GM18907 (cell line): Measurements from ENCODE around the gene VSIG8.

Experiments used
- ATAC-seq: cut with Tn5 transposase; IDR thresholded peaks from one replicate; pipeline ENCODE4 v1.9.1; 2021; ENCODE audit warnings: mild to moderate bottlenecking, moderate library complexity; ENCODE audit not compliant: unreplicated experiment

VSIG8 gene

DNA sequence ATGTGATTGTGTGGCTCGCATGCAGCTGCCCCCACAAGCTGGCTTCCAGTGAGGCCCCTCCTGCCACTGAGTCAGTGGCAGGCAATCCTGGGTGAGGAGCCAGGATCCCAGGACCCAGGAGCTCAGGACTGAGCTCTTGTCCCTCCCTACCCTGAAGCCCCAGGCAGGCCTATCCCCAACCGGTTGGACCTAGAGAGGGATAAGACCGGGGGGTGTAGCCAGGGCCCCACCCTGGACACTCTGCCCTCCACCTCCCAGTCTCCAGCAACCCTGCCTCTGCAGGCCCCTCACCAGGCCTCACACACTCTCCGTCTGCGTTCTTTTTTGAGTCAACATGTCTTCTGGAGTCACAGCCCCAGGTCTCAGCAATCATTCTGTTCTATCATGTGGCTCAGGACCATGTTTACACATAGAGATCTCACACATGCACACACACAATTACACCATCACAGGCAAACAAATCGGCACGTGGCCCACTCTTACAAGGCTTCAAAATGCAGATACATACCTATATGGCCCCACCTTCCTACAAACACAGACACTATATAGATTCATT is 2.6 kb downstream of the VSIG8 start:
- ATAC-seq: no peak

DNA sequence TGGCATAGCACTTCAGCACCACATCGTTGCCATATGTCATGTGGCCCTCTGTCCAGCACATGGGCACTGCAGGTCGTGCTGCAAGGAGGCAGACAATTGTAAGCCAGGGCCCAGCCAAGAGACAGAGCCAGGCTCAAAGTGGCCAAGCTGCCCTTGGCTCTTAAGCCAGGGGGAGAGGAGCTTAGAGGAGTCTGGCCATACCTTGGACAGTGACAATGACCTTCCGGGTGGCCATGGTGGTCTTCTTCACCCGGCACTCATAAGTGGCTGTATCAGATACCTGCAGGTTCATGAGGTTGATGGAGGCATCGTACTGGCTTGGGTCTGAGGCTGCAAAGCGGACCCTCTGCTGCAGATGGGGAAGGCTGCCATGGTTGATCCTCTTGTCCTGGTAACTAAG is 4.6 kb downstream of the VSIG8 start:
- ATAC-seq: no peak

DNA sequence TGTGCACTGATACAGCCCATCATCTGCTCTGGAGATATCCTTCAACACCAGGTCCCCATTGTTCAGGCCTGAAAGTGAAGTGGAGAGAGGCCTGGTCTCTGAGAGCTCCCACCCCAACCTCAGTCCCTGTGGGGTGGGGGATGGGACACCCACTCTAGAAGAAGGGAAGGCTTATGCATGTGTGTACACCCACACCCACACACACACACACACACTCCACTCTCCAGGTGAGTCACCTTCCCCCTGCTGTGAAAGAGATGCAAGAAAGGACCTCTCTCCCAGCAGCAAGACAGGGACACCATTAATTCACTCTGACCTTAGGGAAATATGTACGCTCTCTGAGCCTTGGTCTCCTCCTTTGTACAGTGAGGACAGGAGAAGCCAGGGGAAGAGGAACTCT is 5.9 kb downstream of the VSIG8 start:
- no peak for ATAC-seq

DNA sequence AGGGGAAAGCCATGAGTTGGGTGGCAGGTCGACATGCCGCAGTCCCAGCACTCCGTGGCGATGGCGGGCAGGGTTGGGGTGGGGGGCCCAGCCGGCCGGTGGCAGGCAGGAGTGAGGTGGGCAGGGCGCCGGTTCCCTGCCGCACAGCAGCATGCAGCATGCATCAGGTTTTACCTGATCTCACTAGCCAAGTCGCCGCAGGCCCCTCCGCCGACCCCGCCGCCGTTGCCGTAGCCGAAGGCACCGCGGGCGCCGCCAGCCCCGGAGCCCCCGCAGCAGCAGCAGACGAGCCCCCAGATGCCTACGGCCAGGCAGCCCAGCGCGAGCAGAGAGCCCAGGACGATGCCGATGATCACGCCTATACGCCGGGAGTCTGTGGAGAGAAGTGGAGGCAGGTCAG is 6.7 kb downstream of the VSIG8 start:
- ATAC-seq: no peak

DNA sequence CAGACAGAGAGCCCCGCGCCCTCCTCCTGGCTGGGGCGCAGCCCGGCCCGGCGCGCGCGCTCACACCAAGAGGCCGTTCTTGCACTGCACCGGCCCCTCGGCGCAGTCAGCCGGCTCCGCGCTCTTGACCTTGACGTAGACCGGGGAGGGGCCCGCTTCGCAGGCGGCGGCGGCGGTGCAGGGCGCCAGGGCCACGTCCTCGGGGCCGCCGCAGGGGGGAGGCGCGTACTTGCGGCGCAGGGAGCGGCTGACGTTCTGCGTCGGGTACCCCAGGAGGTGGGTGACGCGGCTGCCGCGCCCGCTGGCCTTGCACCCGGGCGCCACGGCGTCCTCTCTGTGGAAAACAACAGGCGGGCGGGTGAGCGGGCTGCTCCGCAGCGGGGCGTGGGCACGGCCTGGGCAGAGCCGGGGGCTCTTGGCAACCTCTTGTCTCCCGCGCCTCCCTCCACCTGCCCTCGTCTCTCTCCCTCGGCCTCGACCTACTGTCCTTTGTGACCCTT is 7.7 kb downstream of the VSIG8 start:
- peak; percentile 80 for ATAC-seq

DNA sequence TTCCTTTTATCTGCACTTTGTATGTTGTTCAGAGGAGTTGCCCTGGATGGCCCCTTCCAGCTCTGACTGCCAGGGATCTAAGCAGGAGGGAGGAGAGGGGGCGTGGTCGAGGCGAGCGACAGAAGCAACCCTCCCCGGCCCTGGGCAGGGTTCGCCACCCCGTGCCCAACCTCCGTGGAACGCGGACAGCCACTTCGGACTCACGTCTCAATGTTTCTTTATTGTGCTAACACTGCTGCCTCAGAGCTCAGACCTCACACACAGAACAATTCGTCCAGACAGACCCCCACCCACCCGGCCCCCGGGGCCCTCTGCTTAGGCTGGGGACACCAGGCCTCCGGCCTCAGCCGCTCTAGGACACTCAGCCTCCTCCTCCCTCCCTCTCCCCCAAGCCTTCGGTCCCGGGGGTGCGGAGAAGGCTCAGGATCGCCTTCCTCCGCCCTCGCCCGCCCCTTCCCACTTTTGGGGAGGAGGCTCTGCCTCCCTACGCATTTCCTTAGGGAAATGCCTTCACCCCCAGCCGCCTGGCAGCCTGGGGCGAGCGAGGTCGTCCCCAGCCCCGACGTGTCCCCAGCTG is 8.3 kb downstream of the VSIG8 start:
- ATAC-seq: peak; percentile 5

DNA sequence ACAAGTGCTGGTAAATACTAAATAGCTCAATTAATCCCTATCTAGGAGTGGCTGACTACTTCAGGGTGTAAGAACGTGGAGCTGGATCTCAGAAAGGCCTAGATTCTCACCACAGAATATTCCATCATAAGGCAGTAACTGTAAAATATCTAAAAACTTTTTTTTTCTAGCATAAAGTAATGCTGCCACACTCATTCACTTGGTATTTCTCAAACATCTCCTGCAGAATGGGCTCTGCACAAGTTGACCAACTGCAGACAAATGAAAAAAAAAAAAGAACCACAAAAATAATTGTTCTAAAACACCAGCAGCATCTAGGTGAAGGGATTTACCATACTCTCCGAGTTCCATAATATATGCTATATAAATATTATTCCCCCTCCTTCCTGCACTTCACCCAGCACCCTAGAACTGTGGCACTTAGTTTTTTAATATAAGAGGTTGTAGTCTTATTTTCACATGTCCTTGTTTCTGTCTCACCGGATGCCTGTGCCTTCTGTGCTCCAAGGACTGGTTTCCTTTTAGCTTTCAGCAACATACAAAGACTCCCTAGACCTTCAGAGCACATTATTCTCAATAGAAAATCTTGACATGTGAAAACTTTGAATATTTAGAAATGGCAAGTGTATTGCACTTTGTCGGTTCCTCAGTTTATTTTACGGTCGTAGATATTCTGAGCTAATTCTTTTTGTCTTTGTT is 8.9 kb downstream of the VSIG8 start:
- ATAC-seq: no peak

DNA sequence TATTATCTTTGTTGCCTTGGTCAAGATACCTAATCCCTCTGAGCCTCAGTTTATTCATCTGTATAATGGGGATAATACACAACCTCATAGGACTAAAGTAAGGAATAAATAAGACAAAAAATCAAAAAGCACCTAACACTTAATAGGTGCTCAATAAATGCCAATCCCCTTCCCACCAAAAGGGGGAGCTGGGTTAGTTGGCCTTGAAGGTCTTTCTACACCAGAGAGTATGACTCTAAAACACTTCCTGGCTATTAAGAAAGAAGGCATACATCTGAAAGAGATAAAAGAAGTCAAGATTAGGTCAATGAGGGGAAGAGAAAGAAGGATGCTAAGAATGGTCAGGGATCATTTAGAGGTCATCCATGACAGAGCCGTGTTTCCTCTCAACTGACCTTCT is 11.1 kb downstream of the VSIG8 start:
- no peak for ATAC-seq

DNA sequence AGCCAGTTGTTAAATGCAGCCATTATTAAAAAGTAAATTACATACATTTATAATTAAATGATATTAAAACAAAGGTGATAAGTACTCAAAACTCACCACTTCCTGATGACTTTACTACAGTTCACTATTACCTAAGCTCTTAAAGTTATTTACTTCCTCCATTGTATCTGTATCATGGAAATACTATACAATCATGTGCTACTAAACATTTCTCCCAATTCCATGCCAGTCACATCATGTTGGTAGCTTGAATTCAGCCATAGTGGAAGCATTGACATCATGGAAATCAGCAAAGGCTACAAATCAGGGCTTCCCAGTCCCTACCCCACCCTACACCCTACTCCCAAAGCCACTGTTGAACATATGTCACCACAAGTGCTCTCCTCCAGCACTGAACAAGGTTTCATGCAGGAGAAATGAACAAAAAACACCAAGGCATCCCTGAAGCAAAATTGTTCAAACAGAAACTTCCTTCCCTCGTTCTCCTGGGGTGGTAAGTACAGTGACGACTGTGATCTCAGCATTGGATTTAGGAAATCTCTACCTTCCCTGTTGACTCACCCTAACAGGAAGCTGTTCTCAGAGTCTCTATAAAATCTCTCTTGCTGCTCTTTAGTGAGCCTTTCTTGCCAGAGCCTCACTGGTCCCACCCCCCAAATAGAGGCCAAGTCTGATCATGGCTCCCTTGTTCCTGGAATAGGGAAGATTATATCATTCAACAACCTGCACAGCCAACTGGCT is 12.7 kb downstream of the VSIG8 start:
- no peak for ATAC-seq

DNA sequence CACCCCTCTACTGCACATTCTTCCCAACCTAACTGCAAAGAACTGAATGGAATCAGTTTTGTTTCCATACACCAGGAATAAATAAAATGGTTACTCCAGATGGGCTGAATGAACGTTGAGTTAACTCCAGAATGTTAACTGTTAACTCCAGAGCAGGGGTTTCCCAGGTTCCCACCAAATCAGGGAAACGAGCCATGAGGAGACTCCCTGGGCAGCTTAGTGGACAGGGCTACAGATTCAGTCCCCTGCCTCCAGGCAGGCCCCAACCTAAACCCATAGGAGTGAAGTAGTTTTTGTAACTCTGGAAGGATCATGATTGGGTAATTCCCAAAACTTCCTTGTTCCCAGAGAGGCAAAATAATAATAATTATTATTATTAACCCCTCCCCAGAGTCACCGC is 14.1 kb downstream of the VSIG8 start:
- ATAC-seq: no peak

DNA sequence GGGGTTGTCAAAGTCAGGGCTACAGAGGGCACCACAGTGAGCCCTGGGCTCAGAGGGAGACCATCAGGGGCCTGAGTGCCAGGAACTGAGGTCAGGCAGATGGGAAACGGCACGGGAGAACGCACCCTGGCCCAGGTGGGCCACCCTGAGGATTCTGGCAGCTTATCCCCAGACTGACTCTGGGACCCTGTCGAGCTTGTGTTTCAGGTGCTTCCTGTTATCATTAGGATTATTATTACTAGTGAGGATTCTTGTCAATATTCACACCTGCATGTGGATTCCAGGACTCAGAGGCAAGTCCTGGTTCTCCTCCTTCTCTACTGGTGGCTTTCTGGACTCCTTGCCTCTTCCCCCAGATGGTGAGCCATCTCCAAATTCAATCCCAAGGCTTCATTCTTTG is 15.2 kb downstream of the VSIG8 start:
- no peak for ATAC-seq

DNA sequence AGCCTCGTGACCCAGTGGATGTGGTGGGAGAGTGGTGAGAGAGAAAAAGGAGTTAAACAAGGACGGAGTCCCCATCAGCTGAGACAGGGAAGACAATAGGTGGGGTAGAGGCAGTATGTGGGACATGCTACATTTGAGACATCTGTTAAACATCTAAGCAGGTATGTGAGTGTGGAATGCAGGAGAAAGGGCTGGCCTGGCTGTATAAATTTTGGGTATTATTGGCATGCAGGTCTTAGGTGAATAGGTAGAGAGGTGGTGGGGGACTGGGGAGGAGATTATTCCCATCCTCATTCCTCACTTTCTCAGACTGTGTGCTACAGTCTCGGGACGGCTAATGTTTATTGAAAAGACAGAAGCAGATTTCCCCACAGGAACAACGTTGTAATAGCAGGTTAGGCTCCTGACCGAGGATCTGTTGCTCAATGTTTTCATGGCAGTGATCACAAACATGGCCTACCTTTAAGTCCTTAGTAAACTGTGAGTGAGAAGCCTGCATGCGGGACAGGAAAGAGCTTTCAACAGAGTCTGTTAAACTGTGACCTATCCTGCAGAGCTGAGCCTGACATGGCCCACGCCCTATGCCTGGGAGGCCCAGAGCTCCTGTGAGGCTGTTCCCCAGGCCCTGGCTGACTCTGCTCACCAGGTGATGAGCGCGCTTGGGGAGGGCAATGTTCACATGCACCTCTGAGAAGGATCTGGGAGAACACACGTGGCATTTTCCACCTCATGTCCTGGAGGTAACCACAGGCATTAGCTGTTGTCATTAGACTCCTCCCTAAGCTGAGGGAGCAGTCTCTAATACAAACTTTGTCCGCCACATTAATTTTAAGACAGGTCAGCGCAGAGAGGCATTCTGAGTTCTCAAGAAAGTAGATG is 16.5 kb downstream of the VSIG8 start:
- ATAC-seq: no peak

DNA sequence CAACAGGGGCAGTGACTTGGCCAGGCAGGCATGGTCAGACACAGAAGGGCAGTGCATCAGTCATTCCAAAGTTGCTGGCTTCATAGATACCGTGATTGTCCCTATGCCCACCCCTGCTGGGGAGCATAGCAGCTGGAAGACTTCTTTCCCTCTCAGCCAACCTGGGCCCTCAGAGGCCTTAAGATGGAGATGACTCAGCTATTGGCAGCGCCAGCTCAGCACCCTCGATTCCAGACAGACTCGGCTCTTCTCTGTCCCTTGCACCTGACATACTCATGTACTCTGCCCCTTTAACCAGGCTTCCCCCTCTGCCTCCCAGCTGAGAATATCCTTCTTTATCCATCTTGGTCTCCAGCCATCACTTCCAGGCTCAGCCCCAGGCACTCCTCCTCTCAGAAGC is 19.0 kb downstream of the VSIG8 start:
- no peak for ATAC-seq

DNA sequence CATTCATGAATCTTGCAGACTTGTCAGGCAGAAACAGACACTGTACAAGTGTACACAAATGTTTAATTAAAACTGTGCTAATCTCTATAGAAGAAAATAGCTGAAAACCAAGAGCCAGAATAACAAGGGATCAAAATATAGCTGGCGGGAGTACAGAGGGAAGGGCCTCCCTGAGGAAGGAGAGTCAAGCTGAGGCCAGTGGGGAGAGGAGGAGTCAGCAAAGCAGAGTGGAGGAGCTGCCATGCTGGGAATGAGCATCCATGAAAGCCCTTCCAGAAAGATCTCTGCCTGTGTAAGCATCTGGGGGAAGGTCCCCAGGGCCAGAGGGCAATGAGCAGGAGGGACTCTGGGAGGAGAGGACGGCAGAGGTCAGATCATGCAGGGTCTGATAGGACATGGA is 20.7 kb downstream of the VSIG8 start:
- no peak for ATAC-seq

DNA sequence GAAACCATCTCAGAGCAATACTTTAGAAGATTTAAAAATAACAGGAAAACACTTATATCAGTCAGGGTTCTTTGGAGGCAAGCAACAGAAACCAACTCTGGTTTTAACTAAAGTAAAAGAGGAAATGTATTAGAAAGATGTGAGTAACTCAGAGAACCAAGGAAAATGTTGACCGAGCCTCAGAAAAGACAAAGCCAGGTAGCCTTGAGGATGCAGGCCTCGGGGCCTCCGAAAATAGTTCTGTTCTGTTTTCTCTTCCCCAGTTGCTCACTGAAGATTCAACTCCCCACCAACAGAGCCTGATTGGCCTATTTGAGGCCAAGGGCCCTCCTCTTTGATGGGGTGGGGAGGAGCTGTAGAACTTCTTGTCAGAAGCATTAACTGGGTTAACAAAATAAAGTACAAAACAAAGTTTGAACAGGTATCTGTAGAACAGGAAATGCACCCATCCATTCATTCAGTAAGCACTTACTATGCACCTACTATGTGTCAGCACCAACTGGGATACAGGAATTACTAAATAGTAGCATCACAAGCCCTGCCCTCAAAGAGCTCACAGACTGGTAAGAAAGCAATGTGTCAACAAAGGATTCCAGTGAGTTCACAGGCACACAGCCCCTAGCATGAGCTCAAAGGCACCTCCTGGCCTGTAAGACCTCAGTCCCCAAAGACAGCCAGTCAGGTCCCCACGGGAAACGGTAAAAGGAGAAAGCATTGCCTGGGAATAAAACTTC is 23.2 kb downstream of the VSIG8 start:
- peak; percentile 75 for ATAC-seq

DNA sequence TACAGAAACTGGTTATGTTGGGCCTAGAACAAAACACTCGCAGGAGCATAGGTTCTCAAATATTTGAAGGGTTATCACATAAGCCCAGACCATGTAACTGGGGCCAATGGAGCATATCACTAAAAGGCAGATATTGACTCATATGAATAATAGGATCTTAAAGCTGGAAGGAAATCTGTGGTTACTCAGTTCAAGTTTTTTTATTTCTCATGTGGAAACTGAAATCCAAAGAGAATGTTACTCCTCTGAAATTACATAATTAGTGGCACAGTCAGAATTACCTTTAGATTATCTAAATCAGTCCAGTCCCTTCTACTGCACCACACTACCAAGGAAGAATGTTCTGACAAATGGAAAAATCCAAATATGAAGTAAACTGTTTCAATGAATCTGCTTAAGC is 23.7 kb downstream of the VSIG8 start:
- ATAC-seq: peak; percentile 76

DNA sequence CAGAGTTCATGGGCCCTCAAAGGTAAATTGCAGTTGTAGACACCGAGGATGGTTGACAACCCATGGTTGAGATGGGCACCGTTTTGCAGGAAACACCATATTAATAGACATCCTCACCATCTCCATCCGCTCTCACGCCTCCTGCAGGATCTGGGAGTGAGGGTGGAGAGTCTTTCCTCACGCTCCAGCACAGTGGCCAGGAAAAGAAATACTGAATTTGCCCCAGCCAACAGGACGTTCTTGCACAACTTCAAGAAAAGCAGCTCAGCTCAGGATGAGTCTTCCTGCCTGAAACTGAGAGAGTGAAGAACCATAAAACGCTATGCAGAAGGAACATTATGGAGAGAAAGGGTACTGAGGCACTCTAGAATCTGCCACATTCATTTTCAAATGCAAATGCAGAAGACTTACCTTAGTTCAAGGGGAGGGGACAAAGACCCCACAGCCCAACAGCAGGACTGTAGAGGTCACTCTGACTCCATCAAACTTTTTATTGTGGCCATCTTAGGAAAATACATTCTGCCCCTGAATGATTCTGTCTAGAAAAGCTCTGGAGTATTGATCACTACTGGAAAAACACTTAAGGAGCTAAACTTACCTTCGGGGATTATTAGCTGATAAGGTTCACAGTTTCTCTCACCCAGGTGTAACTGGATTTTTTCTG is 26.5 kb downstream of the VSIG8 start:
- no peak for ATAC-seq

DNA sequence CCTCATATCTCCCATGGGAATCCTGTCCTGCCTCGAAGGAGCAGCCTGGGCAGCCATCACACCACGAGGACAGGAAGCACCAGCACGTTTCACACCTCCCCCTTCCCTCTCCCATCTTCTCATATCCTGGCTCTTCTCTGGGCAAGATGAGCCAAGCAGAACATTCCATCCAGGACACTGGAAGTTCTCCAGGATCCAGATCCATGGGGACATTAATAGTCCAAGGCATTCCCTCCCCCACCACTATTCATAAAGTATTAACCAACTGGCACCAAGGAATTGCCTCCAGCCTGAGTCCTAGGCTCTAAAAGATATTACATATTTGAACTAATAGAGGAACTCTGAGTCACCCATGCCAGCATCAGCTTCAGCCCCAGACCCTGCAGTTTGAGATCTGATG is 27.1 kb downstream of the VSIG8 start:
- no peak for ATAC-seq

DNA sequence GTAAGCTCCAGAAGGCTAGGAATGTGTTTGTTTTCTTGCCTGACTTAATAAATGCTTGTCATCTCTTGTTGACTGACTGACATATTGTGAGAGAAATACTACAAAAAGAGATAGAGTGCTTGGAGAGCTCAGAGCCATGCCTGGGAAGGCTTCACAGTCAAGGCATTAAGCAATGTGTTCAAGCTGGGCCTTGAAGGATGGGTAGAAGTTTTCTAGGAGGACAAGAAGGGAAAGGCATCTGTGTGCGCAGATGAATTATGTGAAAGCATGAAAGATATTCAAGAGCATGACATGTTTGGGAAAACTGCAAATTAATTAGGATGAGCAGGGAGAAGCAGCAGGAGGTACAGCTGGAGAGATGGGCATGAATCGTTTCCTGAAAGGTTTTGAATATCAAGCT is 30.1 kb downstream of the VSIG8 start:
- no peak for ATAC-seq
